GM12878 (cell line): ENCODE data around the gene LTK. TPM values are rescaled to one million over a fixed set of nuclear protein-coding genes. Genes with fewer than 3 reads are reported as not detected.

ENCODE experiments used
- ATAC-seq: fragments of 200-7000 bp; cut with Tn5 transposase; 3 replicates; pipeline ENCODE4 v1.9.1; 2020; ENCODE audit warnings: mild to moderate bottlenecking, moderate library complexity
- BruUV-seq: library from RNA; stranded (reverse); fragments of 400-500 nt; replicated peaks from 2 replicates; lab custom pipeline; 2021; lab: Mats Ljungman, UMichigan
- CTCF ChIA-PET: fragments of 300-600 bp; sonication (Branson Sonifier 250); formaldehyde crosslinking; extraction: SDS; loops from one replicate; lab custom pipeline; 2021; ENCODE audit warnings: inconsistent platforms; lab: Yijun Ruan, JAX
- POLR2A ChIA-PET: fragments of 350-600 bp; formaldehyde crosslinking; extraction: SDS; loops from one replicate; lab custom pipeline; 2021; ENCODE audit warnings: inconsistent platforms; lab: Charles Lee
- RAD21 ChIA-PET: fragments of 300-600 bp; sonication (Branson Sonifier 250); formaldehyde crosslinking; loops from one replicate; lab custom pipeline; 2023; ENCODE audit warnings: antibody characterized with exemption; ENCODE audit not compliant: unreplicated experiment; lab: Charles Lee
- SMC1A ChIA-PET: fragments of 300-600 bp; sonication (Branson Sonifier 250); formaldehyde crosslinking; loops from one replicate; lab custom pipeline; 2023; ENCODE audit not compliant: unreplicated experiment, uncharacterized antibody; lab: Charles Lee
- DNase-seq: peaks from one replicate; pipeline ENCODE4 v3.0.0-alpha.2; 2011; ENCODE audit warnings: low read depth, low spot score
- FAIRE-seq: peaks from 3 replicates; lab custom pipeline; 2011; peaks lifted over from hg19 to GRCh38; lab: Jason Lieb, UNC
- H2AFZ ChIP-seq: 2 replicates; pipeline ENCODE4 v1.6.0; 2011; ENCODE audit warnings: low read depth, low read length, control low read depth; ENCODE audit not compliant: control insufficient read depth
- H3K27ac ChIP-seq: 2 replicates; pipeline ENCODE4 v1.5.1; 2011; ENCODE audit warnings: control low read depth; ENCODE audit not compliant: control insufficient read depth, insufficient read depth
- H3K27me3 ChIP-seq, 2 experiments: replicated peaks in 1 of 2; 2 replicates each; pipeline versions ENCODE4 v1.6.0 to v1.6.1; 2011; ENCODE audit warnings: low read length in 1 of 2; ENCODE audit not compliant: control insufficient read depth in 2 of 2, insufficient read depth in 2 of 2
- H3K36me3 ChIP-seq, 2 experiments: 2 replicates each; pipeline ENCODE4 v1.5.1; 2011; ENCODE audit warnings: low read length in 1 of 2; ENCODE audit not compliant: control insufficient read depth in 2 of 2, insufficient read depth in 2 of 2
- H3K4me1 ChIP-seq: 2 replicates; pipeline ENCODE4 v1.6.1; 2011; ENCODE audit warnings: mild to moderate bottlenecking, low read length, moderate library complexity, mixed read lengths; ENCODE audit not compliant: control insufficient read depth, insufficient read depth
- H3K4me2 ChIP-seq: 2 replicates; pipeline ENCODE4 v1.6.0; 2011; ENCODE audit warnings: control low read depth; ENCODE audit not compliant: control insufficient read depth, insufficient read depth
- H3K4me3 ChIP-seq: fragments of 200-600 bp; sonication (generic); 2 replicates; pipeline ENCODE4 v1.5.1; 2016
- H3K79me2 ChIP-seq: 2 replicates; pipeline ENCODE4 v1.6.0; 2011; ENCODE audit warnings: low read length; ENCODE audit not compliant: control insufficient read depth, insufficient read depth
- H3K9ac ChIP-seq: 2 replicates; pipeline ENCODE4 v1.8.0; 2011; ENCODE audit warnings: low read length, control low read depth, mixed read lengths; ENCODE audit not compliant: control insufficient read depth, insufficient read depth
- H3K9me3 ChIP-seq: replicated peaks from 3 replicates; pipeline ENCODE4 v1.5.1; 2011; ENCODE audit warnings: mild to moderate bottlenecking, low read length; ENCODE audit not compliant: control insufficient read depth, insufficient read depth
- H4K20me1 ChIP-seq: 2 replicates; pipeline ENCODE4 v1.6.0; 2011; ENCODE audit not compliant: control insufficient read depth, insufficient read depth
- EGR1 ChIP-seq, 2 experiments: IDR thresholded peaks; 1 replicate in 1 of 2; 2 replicates in 1 of 2; pipeline ENCODE4 v1.6.1; 2011 to 2012; ENCODE audit warnings: low read depth in 2 of 2, low read length in 2 of 2, borderline replicate concordance in 1 of 2, mild to moderate bottlenecking in 1 of 2, moderate library complexity in 1 of 2
- MAX ChIP-seq: IDR thresholded peaks from 2 replicates; pipeline ENCODE4 v1.6.1; 2012; ENCODE audit warnings: low read depth, low read length, improper control_type of control experiment
- SMC3 ChIP-seq: IDR thresholded peaks from 2 replicates; pipeline ENCODE4 v1.6.1; 2011; ENCODE audit warnings: low read length, improper control_type of control experiment, borderline replicate concordance
- SUZ12 ChIP-seq: fragments of 200-600 bp; sonication (generic); IDR thresholded peaks from one replicate; pipeline ENCODE4 v1.6.1; 2018; ENCODE audit warnings: antibody characterized with exemption, mild to moderate bottlenecking; ENCODE audit not compliant: unreplicated experiment
- ZNF687 ChIP-seq: fragments of 450-650 bp; IDR thresholded peaks from 2 replicates; pipeline ENCODE4 v1.6.1; 2017; ENCODE audit warnings: mild to moderate bottlenecking, moderate library complexity
- WGBS: methylation state at CpG from one replicate; pipeline ENCODE4 v1.1.6; 2016; ENCODE audit warnings: low lambda C conversion rate; ENCODE audit not compliant: insufficient replicate concordance, insufficient coverage; ENCODE audit errors: missing lambda C conversion rate; 5-methylcytosine and 5-hydroxymethylcytosine counted together
- in situ Hi-C: fragments of 300-500 bp; cut with MboI; formaldehyde crosslinking; loops from 9 replicates; pipeline ENCODE4 v1.14.3; 2018; ENCODE audit warnings: mixed read lengths
- intact Hi-C: fragments of 100-400 bp; cut with micrococcal nuclease; formaldehyde crosslinking; loops from one replicate; pipeline ENCODE4 v1.14.2; 2022; ENCODE audit not compliant: unreplicated experiment
- polyA plus RNA-seq, 11 experiments: library from polyadenylated mRNA; depleted of rRNA in 4 of 11; unstranded in 6 of 11; stranded (reverse) in 5 of 11; fragments of >200 nt; fragmentation: Nextera tagmentation in 4 of 11; fragmentation: Illumina TruSeq in 1 of 11; extraction: Ambion mirVana in 4 of 11; extraction: Trizol in 1 of 11; gene quantifications; 1 replicate in 1 of 11; 2 replicates in 10 of 11; pipeline versions ENCODE4 v1.2.1 to v1.2.3, GENCODE V29; 2011 to 2016; ENCODE audit warnings: inconsistent platforms in 2 of 11, missing spikeins in 2 of 11, low read depth in 1 of 11
- total RNA-seq, 4 experiments: library from RNA; depleted of rRNA in 3 of 4; stranded (reverse); fragments of >200 nt in 3 of 4; fragmentation: Illumina TruSeq in 1 of 4; extraction: Trizol in 1 of 4; gene quantifications; 2 replicates each; pipeline versions ENCODE4 v1.2.1 to v1.2.3, GENCODE V29; 2013 to 2021

The LTK gene
- total and polyA plus RNA-seq, 10 of the 15 experiments (the other 5 are each of a cell fraction or from before 2014, with no cell fraction given), result 0.07 to 0.80 (median 0.20) TPM; not detected in 1

- H3K27ac ChIP-seq, result no peak overlapping the region
- no peaks in the 10 kb centered on the region for H3K9me3 ChIP-seq
- RAD21 ChIA-PET, result interaction anchor here (1.0 to 2.7 kb wide), 4 partner anchors 11 to 28 kb away, joined by 3 to 16 read pairs (median 10); partner anchors contain the start of gene LTK
- in situ Hi-C loops, result no loop called here
- intact Hi-C loops, result no loop called here
- TF ChIP-seq MAX (peak; percentile 45; the same call in 1 of the 2 replicates), EGR1 (IDR thresholded peaks at IDR 0.05; ENCODE audit: borderline replicate concordance in 1 of 2, low read depth in 2 of 2, low read length in 2 of 2) (peak in 1 of 2 experiments; percentile 26; a peak in 1 of 3 replicates), ZNF687 (peak; percentile 35; the same call in 1 of the 2 replicates), SMC3 (no peak), SUZ12 (peak; percentile 45)
- SMC1A ChIA-PET, result interaction anchor here (1.2 to 2.2 kb wide), 2 partner anchors 12 to 28 kb away, joined by 4 to 8 read pairs; no protein-coding TSS in a partner anchor
- no peaks in the 10 kb centered on the region for H3K79me2 ChIP-seq
- POLR2A ChIA-PET, result interaction anchor here (0.9 to 2.8 kb wide), 2 partner anchors 10 to 17 kb away, joined by 3 to 16 read pairs; no protein-coding TSS in a partner anchor
- H2AFZ ChIP-seq, result peak overlapping the region; percentile 78
- H3K9ac ChIP-seq, result no peak overlapping the region
- H3K36me3 ChIP-seq, result no peaks in the 10 kb centered on the region
- H3K4me2 ChIP-seq, result peak overlapping the region; percentile 89
- no TSS peak for BruUV-seq
- peaks cover 29% of the 10 kb centered on the region for H3K4me1 ChIP-seq
- 1% methylated on average over 49 of the region's 77 CpGs for WGBS
- ATAC-seq, result peak; percentile 8
- no peak for DNase-seq
- peak overlapping the region; percentile 73 for H3K4me3 ChIP-seq
- no peak for FAIRE-seq
- CTCF ChIA-PET, result interaction anchor here (0.6 to 3.2 kb wide), 2 partner anchors 28 to 30 kb away, joined by 3 to 19 read pairs; no protein-coding TSS in a partner anchor
- H3K27me3 ChIP-seq, result peaks cover 7 to 8% of the 10 kb centered on the region in 2 experiments; a peak in 3 of 4 replicates
- no peaks in the 10 kb centered on the region; the same call in 1 of the 2 replicates for H4K20me1 ChIP-seq
Measured at GRCh38 chr15:41494190-41494921, 19.3 kb downstream of the LTK start.
